ENCODE results near the gene POLR3K. TPM values are rescaled to one million over a fixed set of nuclear protein-coding genes. Genes with fewer than 3 reads are reported as not detected.

The POLR3K gene
- total RNA-seq, 1 experiment from 2014 or later = 53.6 TPM

- peaks cover 2 to 16% (median 4%) of the 10 kb centered on the region in 3 experiments; a peak in 5 of 7 replicates for H3K36me3 Mint-ChIP-seq (ENCODE audit: insufficient read depth in 1 of 3, low read depth in 3 of 3)
- H3T11ph ChIP-seq (ENCODE audit: low read length) = no peak overlapping the region
- no peaks in the 10 kb centered on the region for H3K27me3 ChIP-seq (ENCODE audit: insufficient read depth, low read length)
- no peak overlapping the region for H2BK15ac ChIP-seq (ENCODE audit: low read depth, low read length)
- H3K79me2 ChIP-seq (ENCODE audit: insufficient read depth, low read length) = no peaks in the 10 kb centered on the region
- no peak overlapping the region; a peak in 1 of 7 replicates for H3K27ac Mint-ChIP-seq
- H4K20me1 ChIP-seq (ENCODE audit: control insufficient read depth, insufficient read depth, insufficient read length) = no peaks in the 10 kb centered on the region
- no peaks in the 10 kb centered on the region for H3K27me3 Mint-ChIP-seq (ENCODE audit: low read depth)
- no peaks in the 10 kb centered on the region for H3K9me3 ChIP-seq (ENCODE audit: control insufficient read depth, low read depth, low read length)
- H2BK12ac ChIP-seq (ENCODE audit: insufficient read length, low read depth, low read length) = no peak overlapping the region
- TF ChIP-seq, protein P1, sequence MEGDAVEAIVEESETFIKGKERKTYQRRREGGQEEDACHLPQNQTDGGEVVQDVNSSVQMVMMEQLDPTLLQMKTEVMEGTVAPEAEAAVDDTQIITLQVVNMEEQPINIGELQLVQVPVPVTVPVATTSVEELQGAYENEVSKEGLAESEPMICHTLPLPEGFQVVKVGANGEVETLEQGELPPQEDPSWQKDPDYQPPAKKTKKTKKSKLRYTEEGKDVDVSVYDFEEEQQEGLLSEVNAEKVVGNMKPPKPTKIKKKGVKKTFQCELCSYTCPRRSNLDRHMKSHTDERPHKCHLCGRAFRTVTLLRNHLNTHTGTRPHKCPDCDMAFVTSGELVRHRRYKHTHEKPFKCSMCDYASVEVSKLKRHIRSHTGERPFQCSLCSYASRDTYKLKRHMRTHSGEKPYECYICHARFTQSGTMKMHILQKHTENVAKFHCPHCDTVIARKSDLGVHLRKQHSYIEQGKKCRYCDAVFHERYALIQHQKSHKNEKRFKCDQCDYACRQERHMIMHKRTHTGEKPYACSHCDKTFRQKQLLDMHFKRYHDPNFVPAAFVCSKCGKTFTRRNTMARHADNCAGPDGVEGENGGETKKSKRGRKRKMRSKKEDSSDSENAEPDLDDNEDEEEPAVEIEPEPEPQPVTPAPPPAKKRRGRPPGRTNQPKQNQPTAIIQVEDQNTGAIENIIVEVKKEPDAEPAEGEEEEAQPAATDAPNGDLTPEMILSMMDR (conservative IDR thresholded peaks at IDR 0.05) = peak; percentile 100
- no peak overlapping the region for H3K23ac ChIP-seq (ENCODE audit: insufficient read length, low read depth, low read length)
- peak; percentile 95 for DNase-seq
- H2BK120ac ChIP-seq (ENCODE audit: low read depth, low read length, poor library complexity, severe bottlenecking) = no peak overlapping the region
- H3K4me1 ChIP-seq (ENCODE audit: insufficient read depth, low read length) = no peaks in the 10 kb centered on the region
- H4K8ac ChIP-seq (replicated peaks; ENCODE audit: insufficient read length, low read depth, low read length) = no peak overlapping the region
- no peak overlapping the region for H2AFZ ChIP-seq (ENCODE audit: low read length)
- no peak overlapping the region for H4K5ac ChIP-seq (ENCODE audit: insufficient read length, low read depth, low read length)
- H3K4me2 ChIP-seq (ENCODE audit: insufficient read depth, insufficient read length, low read length) = no peak overlapping the region
- H3K23me2 ChIP-seq (ENCODE audit: insufficient read length, low read depth, low read length, poor library complexity, severe bottlenecking) = no peaks in the 10 kb centered on the region
- no peak overlapping the region for H2BK20ac ChIP-seq (ENCODE audit: low read depth, low read length, poor library complexity, severe bottlenecking)
- no peak overlapping the region for H3K27ac ChIP-seq (ENCODE audit: insufficient read length, low read depth, low read length)
- H3K56ac ChIP-seq (ENCODE audit: insufficient read length, low read depth, low read length) = no peak overlapping the region
- no peaks in the 10 kb centered on the region; a peak in 1 of 5 replicates for H3K9me3 Mint-ChIP-seq
- no CpG with 5 or more reads among the region's 11 CpGs for WGBS (ENCODE audit: extremely low coverage, insufficient read length, low lambda C conversion rate)
- H3K4ac ChIP-seq (ENCODE audit: low read depth, low read length) = no peak overlapping the region
- H3K9ac ChIP-seq (ENCODE audit: extremely low read depth, insufficient read length, low read length) = no peak overlapping the region
- H3K14ac ChIP-seq (ENCODE audit: insufficient read depth, low read length) = no peak overlapping the region
- H3K18ac ChIP-seq (ENCODE audit: insufficient read length, low read depth, low read length) = no peak overlapping the region
- no peak overlapping the region for H4K91ac ChIP-seq (ENCODE audit: insufficient read length, low read depth, low read length)
- no peak overlapping the region for H2BK5ac ChIP-seq (ENCODE audit: insufficient read length, low read length)
- peaks cover 0 to 2% of the 10 kb centered on the region in 2 experiments; a peak in 1 of 4 replicates for H3K4me1 Mint-ChIP-seq
- no peak overlapping the region for H2AK5ac ChIP-seq (ENCODE audit: insufficient read length, low read length)
- H3K4me3 Mint-ChIP-seq = no peak overlapping the region; a peak in 1 of 5 replicates
- H3K79me1 ChIP-seq (ENCODE audit: insufficient read depth, low read depth, low read length, poor library complexity, severe bottlenecking) = no peaks in the 10 kb centered on the region
Measured at GRCh38 chr16:96935-97381, 43.5 kb upstream of the POLR3K start.

Data from H9 (cell line).